ENCODE measurements around the gene HRCT1.
A peak's percentile ranks its signal among the peaks of the same experiment; 100 is the strongest.

Gene HRCT1

DNA sequence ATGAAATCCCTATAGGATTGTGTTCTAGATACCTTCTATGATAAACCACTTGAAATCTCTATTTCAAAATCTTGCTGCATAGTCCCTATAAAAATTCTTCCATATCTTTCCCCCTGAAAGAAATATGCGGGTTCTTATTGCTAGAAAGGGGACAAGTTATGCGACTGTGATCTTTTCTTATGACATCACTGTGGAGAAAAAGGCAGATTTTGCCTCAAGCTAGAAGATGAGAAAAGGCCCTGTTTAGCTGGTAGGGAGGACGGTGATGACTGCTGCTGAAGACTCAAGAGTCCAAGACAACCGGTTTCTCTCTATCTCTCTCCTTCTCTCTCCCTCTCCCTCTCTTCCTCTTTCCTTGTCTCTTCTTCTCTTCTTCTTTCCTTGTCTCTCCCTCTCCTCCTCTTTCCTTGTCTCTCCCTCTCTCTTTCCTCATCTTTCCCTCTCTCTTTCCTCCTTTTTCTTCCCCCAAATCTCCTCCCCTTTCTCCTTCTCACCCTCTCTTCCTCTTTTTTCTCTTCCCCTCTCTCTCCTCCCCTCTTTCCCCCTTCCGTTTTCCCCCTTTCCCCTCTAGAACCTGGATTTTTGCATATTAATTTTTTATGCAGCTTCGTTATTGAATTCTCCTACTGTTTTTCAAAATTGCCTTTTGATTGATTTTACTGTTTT is 46.7 kb downstream of the HRCT1 start:
- no peak overlapping the region for H3K4ac ChIP-seq (ENCODE audit: low read length)
- no peak overlapping the region for H2BK5ac ChIP-seq (ENCODE audit: low read length)
- H3K18ac ChIP-seq (ENCODE audit: low read length): no peak overlapping the region
- no peak overlapping the region for H2BK120ac ChIP-seq (ENCODE audit: low read depth, low read length)
- no peaks in the 10 kb centered on the region for H3K36me3 ChIP-seq (replicated peaks in 1 of 2; ENCODE audit: control insufficient read depth in 2 of 2, insufficient read depth in 2 of 2, low read length in 2 of 2)
- no peaks in the 10 kb centered on the region for H3K79me1 ChIP-seq (ENCODE audit: low read depth, low read length)
- H4K91ac ChIP-seq (ENCODE audit: low read depth, low read length, poor library complexity): no peak overlapping the region
- H4K8ac ChIP-seq (ENCODE audit: low read depth, low read length): no peak overlapping the region
- no peak overlapping the region for H2BK12ac ChIP-seq (ENCODE audit: low read length)
- no peak overlapping the region for H2BK15ac ChIP-seq (ENCODE audit: low read length)
- peaks cover 0 to 32% (median 3%) of the 10 kb centered on the region in 3 experiments for H3K27me3 ChIP-seq (ENCODE audit: control insufficient read depth in 3 of 3, insufficient read depth in 3 of 3, low read depth in 1 of 3, low read length in 3 of 3)
- H2AFZ ChIP-seq (ENCODE audit: low read length): no peak overlapping the region
- H2AK5ac ChIP-seq (ENCODE audit: low read depth, low read length): no peak overlapping the region
- no peak overlapping the region for H3K27ac ChIP-seq (replicated peaks; ENCODE audit: low read length)
- no peak overlapping the region for H3K14ac ChIP-seq (ENCODE audit: low read length)
- no CpG with 5 or more reads among the region's 6 CpGs for WGBS, 2 donors (ENCODE audit: extremely low coverage in 2 of 2, insufficient read length in 2 of 2, insufficient replicate concordance in 1 of 2)
- no peaks in the 10 kb centered on the region for H3K4me1 ChIP-seq (ENCODE audit: control insufficient read depth in 2 of 2, insufficient read depth in 1 of 2, low read depth in 1 of 2, low read length in 2 of 2)
- H3K9me3 ChIP-seq (replicated peaks in 1 of 2; ENCODE audit: control insufficient read depth in 2 of 2, insufficient read depth in 1 of 2, low read depth in 1 of 2, low read length in 2 of 2): no peaks in the 10 kb centered on the region
- no peak for DNase-seq (ENCODE audit: low spot score)
- H3K4me2 ChIP-seq (ENCODE audit: insufficient read depth, low read length, poor library complexity, severe bottlenecking): no peak overlapping the region
- no peak overlapping the region for H3K9ac ChIP-seq (ENCODE audit: low read depth, low read length, poor library complexity)
- H3K23ac ChIP-seq (ENCODE audit: low read depth, low read length, poor library complexity): no peak overlapping the region
- no peak overlapping the region for H3K4me3 ChIP-seq (ENCODE audit: low read length in 2 of 2)

DNA sequence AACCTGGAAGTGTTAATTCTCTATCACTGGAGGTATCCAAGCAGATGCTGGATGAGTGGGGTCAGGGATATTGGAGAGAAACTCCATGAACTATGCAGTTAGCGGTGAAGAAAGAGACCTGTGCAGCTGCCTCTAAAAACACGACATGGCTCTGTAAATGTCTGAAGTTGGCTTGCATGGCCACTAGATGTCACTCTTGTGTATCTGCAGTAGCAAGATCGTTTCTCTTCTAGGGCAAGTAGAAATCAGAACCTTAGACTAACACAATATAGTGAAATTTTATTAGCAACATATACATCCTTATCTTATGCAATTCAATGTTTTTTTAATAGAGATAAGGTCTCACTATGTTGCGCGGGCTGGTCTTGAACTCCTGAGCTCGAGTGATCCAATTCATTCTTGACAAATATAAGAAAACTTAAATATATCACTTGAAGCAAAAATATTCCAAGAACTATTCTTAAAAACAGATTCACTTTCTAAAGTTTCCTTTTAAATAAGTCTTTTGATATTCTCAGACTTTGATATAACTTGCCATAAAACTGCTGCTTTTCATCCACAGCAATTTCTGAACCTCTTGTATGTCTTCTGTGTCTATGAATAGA is 49.0 kb downstream of the HRCT1 start:
- Histone ChIP-seq H4K91ac (ENCODE audit: low read depth, low read length, poor library complexity) (no peak overlapping the region), H3K4me2 (ENCODE audit: insufficient read depth, low read length, poor library complexity, severe bottlenecking) (no peak overlapping the region), H3K9ac (ENCODE audit: low read depth, low read length, poor library complexity) (no peak overlapping the region), H3K18ac (ENCODE audit: low read length) (no peak overlapping the region), H3K27me3 (ENCODE audit: control insufficient read depth in 3 of 3, insufficient read depth in 3 of 3, low read depth in 1 of 3, low read length in 3 of 3) (peaks cover 0 to 36% (median 3%) of the 10 kb centered on the region in 3 experiments), H2AK5ac (ENCODE audit: low read depth, low read length) (no peak overlapping the region), H3K14ac (ENCODE audit: low read length) (no peak overlapping the region), H2BK5ac (ENCODE audit: low read length) (no peak overlapping the region), H3K79me1 (ENCODE audit: low read depth, low read length) (no peaks in the 10 kb centered on the region), H3K36me3 (replicated peaks in 1 of 2; ENCODE audit: control insufficient read depth in 2 of 2, insufficient read depth in 2 of 2, low read length in 2 of 2) (no peaks in the 10 kb centered on the region), H3K9me3 (replicated peaks in 1 of 2; ENCODE audit: control insufficient read depth in 2 of 2, insufficient read depth in 1 of 2, low read depth in 1 of 2, low read length in 2 of 2) (no peaks in the 10 kb centered on the region), H3K27ac (replicated peaks; ENCODE audit: low read length) (no peak overlapping the region), H2BK120ac (ENCODE audit: low read depth, low read length) (no peak overlapping the region), H2BK15ac (ENCODE audit: low read length) (no peak overlapping the region), H4K8ac (ENCODE audit: low read depth, low read length) (no peak overlapping the region), H2AFZ (ENCODE audit: low read length) (peak overlapping the region; percentile 53), H3K4ac (ENCODE audit: low read length) (no peak overlapping the region), H3K4me1 (ENCODE audit: control insufficient read depth in 2 of 2, insufficient read depth in 1 of 2, low read depth in 1 of 2, low read length in 2 of 2) (no peaks in the 10 kb centered on the region), H3K23ac (ENCODE audit: low read depth, low read length, poor library complexity) (no peak overlapping the region), H2BK12ac (ENCODE audit: low read length) (no peak overlapping the region), H3K4me3 (ENCODE audit: low read length in 2 of 2) (no peak overlapping the region)
- no CpG with 5 or more reads among the region's 6 CpGs for WGBS, 2 donors (ENCODE audit: extremely low coverage in 2 of 2, insufficient read length in 2 of 2, insufficient replicate concordance in 1 of 2)
- DNase-seq (ENCODE audit: low spot score): peak; percentile 57

DNA sequence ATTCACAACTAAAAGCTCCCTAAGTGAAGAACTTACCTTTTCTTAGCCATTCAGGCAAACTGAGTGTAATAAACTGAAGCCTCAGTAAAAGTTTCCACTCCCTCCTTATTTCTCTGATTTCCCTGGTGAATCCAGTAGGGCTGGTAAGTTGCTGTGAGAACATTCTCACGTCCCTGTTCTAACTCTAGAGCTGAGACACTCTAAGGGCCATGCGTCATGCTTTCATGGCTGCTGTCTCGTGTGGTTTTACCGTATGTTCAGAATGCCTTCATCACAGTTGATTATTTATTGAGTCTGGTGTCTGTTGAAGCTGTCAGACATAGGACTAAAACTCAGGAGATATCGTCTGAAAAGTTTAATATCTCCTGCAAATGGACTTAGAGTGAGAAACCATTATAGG is 50.6 kb downstream of the HRCT1 start:
- Histone ChIP-seq H3K4ac (ENCODE audit: low read length) (no peak overlapping the region), H3K4me3 (ENCODE audit: low read length in 2 of 2) (no peak overlapping the region), H4K91ac (ENCODE audit: low read depth, low read length, poor library complexity) (no peak overlapping the region), H3K79me1 (ENCODE audit: low read depth, low read length) (no peaks in the 10 kb centered on the region), H3K36me3 (replicated peaks in 1 of 2; ENCODE audit: control insufficient read depth in 2 of 2, insufficient read depth in 2 of 2, low read length in 2 of 2) (no peaks in the 10 kb centered on the region), H3K27ac (replicated peaks; ENCODE audit: low read length) (no peak overlapping the region), H4K8ac (ENCODE audit: low read depth, low read length) (no peak overlapping the region), H2BK15ac (ENCODE audit: low read length) (no peak overlapping the region), H2BK5ac (ENCODE audit: low read length) (no peak overlapping the region), H2BK120ac (ENCODE audit: low read depth, low read length) (no peak overlapping the region), H3K18ac (ENCODE audit: low read length) (no peak overlapping the region), H3K14ac (ENCODE audit: low read length) (no peak overlapping the region), H3K9ac (ENCODE audit: low read depth, low read length, poor library complexity) (no peak overlapping the region), H3K23ac (ENCODE audit: low read depth, low read length, poor library complexity) (no peak overlapping the region), H3K9me3 (replicated peaks in 1 of 2; ENCODE audit: control insufficient read depth in 2 of 2, insufficient read depth in 1 of 2, low read depth in 1 of 2, low read length in 2 of 2) (no peaks in the 10 kb centered on the region), H3K4me1 (ENCODE audit: control insufficient read depth in 2 of 2, insufficient read depth in 1 of 2, low read depth in 1 of 2, low read length in 2 of 2) (no peaks in the 10 kb centered on the region), H3K27me3 (ENCODE audit: control insufficient read depth in 3 of 3, insufficient read depth in 3 of 3, low read depth in 1 of 3, low read length in 3 of 3) (peaks cover 0 to 49% (median 8%) of the 10 kb centered on the region in 3 experiments), H2AFZ (ENCODE audit: low read length) (no peak overlapping the region), H3K4me2 (ENCODE audit: insufficient read depth, low read length, poor library complexity, severe bottlenecking) (no peak overlapping the region), H2AK5ac (ENCODE audit: low read depth, low read length) (no peak overlapping the region), H2BK12ac (ENCODE audit: low read length) (no peak overlapping the region)
- DNase-seq (ENCODE audit: low spot score): no peak
- WGBS, 2 donors (ENCODE audit: extremely low coverage in 2 of 2, insufficient read length in 2 of 2, insufficient replicate concordance in 1 of 2): no CpG with 5 or more reads among the region's 5 CpGs
